Measurements from ENCODE around the gene EYA4. TPM values are rescaled to one million over a fixed set of nuclear protein-coding genes. Genes with fewer than 3 reads are reported as not detected.
A peak's percentile ranks its signal among the peaks of the same experiment; 100 is the strongest.

EYA4 gene
- total and polyA plus RNA-seq, 2 of the 4 experiments (the other 2 are of a cell fraction): 5.7 to 11.1 TPM

DNA sequence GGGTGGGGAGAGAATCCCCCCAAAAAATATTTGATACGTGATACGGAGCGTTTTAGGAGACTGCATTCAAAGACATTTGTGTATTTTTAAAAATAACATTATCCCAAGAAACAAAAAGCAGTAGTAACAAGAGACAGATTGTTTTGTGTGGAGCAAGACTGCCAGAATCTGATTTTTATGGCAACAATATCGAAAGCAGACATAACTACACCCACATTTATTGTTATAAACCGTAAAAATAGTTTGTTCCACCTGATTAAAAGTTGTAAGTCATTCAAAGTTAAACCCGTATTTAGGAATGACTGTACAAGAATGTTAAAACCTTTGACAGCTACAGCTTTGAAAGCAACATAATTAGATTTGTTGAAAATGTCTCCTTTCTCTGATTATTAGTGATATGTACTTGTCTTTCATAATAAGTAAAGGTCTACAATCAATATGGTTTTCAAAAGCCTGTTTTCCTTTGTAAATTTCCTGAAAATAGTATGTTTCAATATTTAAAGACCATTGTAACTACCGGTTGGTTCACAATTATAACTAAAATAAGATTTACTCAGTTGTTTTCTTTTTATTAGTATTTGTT lies 2.7 kb downstream of the EYA4 start:
- peak overlapping the region; percentile 89 for H3K4me2 ChIP-seq (ENCODE audit: low read depth, low read length)
- H3K4me3 ChIP-seq (ENCODE audit: insufficient read depth, low read depth, low read length): peak overlapping the region; percentile 77
- no peak for DNase-seq
- no peak overlapping the region for H4K8ac ChIP-seq (ENCODE audit: low read depth in 2 of 2, low read length in 2 of 2)
- H2AK5ac ChIP-seq (ENCODE audit: low read depth, low read length): no peak overlapping the region
- no peak for TF ChIP-seq MXI1 (IDR thresholded peaks at IDR 0.05; ENCODE audit: borderline replicate concordance, low read depth, low read length)
- TF ChIP-seq CHD1 (IDR thresholded peaks at IDR 0.05; ENCODE audit: low read depth, low read length): no peak
- no peak for TF ChIP-seq RAD21 (IDR thresholded peaks at IDR 0.05; ENCODE audit: low read length)
- no peak for TF ChIP-seq FOS (IDR thresholded peaks at IDR 0.05; ENCODE audit: low read depth, low read length)
- TF ChIP-seq MAZ (IDR thresholded peaks at IDR 0.05; ENCODE audit: borderline replicate concordance, low read depth, low read length): no peak
- ChIA-PET POLR2A (ENCODE audit: unreplicated experiment) (no interaction called here), CTCF (interaction anchor here (0.6 to 0.7 kb wide), 3 partner anchors 70 to 378 kb away, joined by 3 read pairs; no protein-coding TSS in a partner anchor)
- H3K27ac ChIP-seq (ENCODE audit: insufficient read depth, low read length): peak overlapping the region; percentile 53; the same call in 1 of the 2 replicates
- no peak overlapping the region for H3K4ac ChIP-seq (ENCODE audit: low read depth, low read length)
- H3K23ac ChIP-seq (ENCODE audit: low read depth, low read length): no peak overlapping the region
- intact Hi-C loops (cut with micrococcal nuclease) (loop anchor here (2.0 to 5.0 kb wide), 4 partner anchors 98 to 673 kb away; no protein-coding TSS in a partner anchor), in situ Hi-C loops (cut with MboI; ENCODE audit: low sequenced_read_pairs) (no loop called here), dilution Hi-C loops (cut with HindIII; ENCODE audit: low sequenced_read_pairs, unreplicated experiment) (no loop called here)
- H2BK15ac ChIP-seq (ENCODE audit: low read depth, low read length): no peak overlapping the region
- no peak overlapping the region for H2BK20ac ChIP-seq (ENCODE audit: low read depth, low read length)
- no peaks in the 10 kb centered on the region; the same call in 1 of the 2 replicates for H4K20me1 ChIP-seq (ENCODE audit: insufficient read depth, low read length)
- H3K27me3 ChIP-seq (ENCODE audit: control insufficient read depth, insufficient read depth, low read length): no peaks in the 10 kb centered on the region
- no peaks in the 10 kb centered on the region for H3K9me3 ChIP-seq (ENCODE audit: control insufficient read depth, insufficient read depth, low read length)
- no peak overlapping the region for H3K14ac ChIP-seq (replicated peaks; ENCODE audit: low read depth, low read length)
- peak overlapping the region; percentile 56 for H3K18ac ChIP-seq (ENCODE audit: low read depth, low read length)
- no peak for ATAC-seq (ENCODE audit: low read depth)
- no CpG with 5 or more reads among the region's 7 CpGs for WGBS, 2 experiments (ENCODE audit: extremely low coverage in 2 of 2, insufficient read length in 1 of 2)
- H4K91ac ChIP-seq (ENCODE audit: insufficient read depth, low read depth, low read length): no peak overlapping the region
- H3K56ac ChIP-seq (ENCODE audit: extremely low read depth, insufficient read depth, low read length): no peak overlapping the region
- H3K9me1 ChIP-seq (ENCODE audit: insufficient read depth, low read length): no peaks in the 10 kb centered on the region
- no peaks in the 10 kb centered on the region for H3K4me1 ChIP-seq (ENCODE audit: control insufficient read depth, insufficient read depth, low read length)
- BruUV-seq (replicated peaks): no TSS peak
- H3K36me3 ChIP-seq (ENCODE audit: control insufficient read depth, insufficient read depth, low read length): no peaks in the 10 kb centered on the region
- peak overlapping the region; percentile 97; the same call in 1 of the 2 replicates for H3K9ac ChIP-seq (ENCODE audit: low read depth, low read length)
- H2AK9ac ChIP-seq (replicated peaks; ENCODE audit: low read depth, low read length, poor library complexity): no peak overlapping the region
- peaks cover 2 to 32% of the 10 kb centered on the region in 2 experiments; a peak in 2 of 4 replicates for H3K79me1 ChIP-seq (ENCODE audit: low read depth in 1 of 2, low read length in 2 of 2)
- H4K5ac ChIP-seq (ENCODE audit: low read depth, low read length): no peak overlapping the region
- H2BK5ac ChIP-seq (ENCODE audit: low read depth, low read length, poor library complexity, severe bottlenecking): peak overlapping the region; percentile 3
- H2BK120ac ChIP-seq (ENCODE audit: low read depth, low read length): no peak overlapping the region
- no peak overlapping the region for H2AFZ ChIP-seq (replicated peaks; ENCODE audit: low read length, poor library complexity)

Data from IMR-90 (cell line).